HG03097 (cell line): ENCODE measurements around the gene CDK5.
A peak's percentile ranks its signal among the peaks of the same experiment; 100 is the strongest.

Experiments used
- ATAC-seq: cut with Tn5 transposase; IDR thresholded peaks from one replicate; pipeline ENCODE4 v1.9.1; 2021; ENCODE audit not compliant: unreplicated experiment, low FRiP score

Gene CDK5

DNA sequence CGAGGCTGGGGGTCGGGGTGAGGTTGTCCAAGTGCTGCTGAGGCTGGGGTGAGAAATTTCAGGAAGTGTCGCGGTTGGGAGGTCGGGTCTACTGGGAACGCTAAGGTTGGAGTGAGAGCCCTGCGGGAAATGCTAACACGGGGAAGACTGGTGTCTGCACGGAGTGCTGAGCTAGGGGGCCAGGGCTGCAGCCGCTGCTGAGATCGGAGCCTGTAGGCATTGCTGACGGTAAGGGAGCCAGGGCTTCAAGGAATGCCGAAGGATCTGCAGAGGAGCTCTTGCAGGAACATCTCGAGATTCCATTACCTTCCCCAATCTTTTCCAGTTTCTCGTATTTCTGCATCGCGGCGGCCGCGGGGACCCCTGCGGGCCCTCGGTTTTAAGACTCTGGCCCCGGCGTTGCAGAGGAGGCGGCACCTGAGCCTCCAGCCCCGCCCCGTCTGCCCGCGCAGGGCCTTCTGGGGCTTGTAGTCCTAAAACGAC is at the start of gene CDK5:
TSS of gene CDK5 (minus strand) at position 392 of the 483 bp plus-strand sequence. CDS start at position 343, 49 bp downstream.
- ATAC-seq = peak; percentile 5

DNA sequence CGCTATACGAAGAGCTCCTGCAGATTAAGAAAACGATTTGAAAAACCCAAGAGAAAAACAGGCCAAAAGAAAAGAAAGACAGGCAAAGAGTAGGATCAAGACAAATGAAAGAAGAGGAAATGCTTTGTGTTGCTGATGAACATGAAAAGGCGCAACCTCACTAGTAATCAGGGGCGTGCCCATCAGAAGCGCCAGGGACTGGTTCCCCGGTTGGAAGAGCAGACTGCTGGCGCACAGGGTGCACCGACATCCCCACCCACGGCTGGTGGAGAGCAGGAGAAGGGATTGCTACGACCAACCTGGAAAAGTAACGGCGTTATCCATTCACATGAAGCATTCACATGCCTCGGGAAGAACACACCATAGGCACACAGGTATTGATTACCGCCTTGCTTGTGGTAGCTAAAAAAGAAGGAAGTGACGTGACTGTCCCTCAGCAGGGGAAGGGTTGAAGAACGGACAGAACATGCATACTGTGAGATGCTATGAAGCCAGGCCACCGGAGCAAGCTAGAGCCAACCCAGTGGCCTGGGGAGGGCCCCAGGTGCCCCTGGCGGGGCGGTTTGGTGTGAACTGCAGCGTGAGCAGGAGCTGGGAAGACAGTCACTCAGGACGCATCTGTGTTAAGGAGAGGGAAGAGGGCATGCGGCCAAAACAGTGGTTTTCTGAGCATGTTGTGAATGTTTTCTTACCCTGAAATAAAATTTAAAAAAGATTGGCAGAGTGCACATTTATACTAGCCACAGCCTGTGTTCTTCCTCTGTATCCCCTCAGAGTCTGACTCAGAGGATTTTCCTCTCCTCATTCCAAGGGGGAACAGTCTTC is 46.9 kb upstream of the CDK5 start:
- ATAC-seq = no peak

DNA sequence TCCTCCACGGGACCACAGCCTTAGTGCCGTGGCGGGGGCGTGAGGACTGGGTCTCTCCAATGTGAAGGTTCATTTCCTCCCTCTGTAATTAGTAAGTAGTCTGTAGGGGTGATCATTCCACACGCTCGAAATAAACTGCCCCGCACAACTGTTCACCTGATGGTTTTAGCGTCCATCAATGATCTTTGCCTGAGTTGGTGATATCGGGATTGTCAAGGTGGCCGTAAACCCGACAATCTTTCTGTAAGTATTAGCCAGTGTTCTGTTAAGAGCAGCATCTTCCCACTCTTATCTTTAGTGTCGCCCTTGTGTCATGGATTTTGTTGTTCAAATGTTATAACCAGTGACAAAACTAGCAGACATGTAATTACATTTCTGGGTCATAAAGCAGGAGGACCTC is 46.3 kb upstream of the CDK5 start:
- no peak for ATAC-seq

DNA sequence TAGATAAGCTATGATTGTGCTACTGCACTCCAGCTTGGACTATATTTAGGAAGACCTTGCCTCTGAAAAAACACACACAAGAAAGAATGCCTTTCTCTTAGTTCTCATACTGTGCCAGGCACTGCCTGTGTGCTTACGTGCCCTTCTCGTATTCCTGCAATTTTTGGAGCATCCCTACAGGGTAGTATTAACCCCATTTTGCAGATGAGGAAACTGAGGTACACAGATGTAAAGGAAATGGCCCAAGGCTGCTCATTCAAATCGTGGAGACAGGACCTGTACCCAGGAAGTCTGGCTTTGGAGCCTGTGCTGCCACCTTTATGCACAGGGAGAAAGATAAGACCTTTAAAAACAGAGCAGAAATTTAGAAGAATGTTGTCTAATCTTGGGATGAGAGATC is 45.3 kb upstream of the CDK5 start:
- ATAC-seq = no peak

DNA sequence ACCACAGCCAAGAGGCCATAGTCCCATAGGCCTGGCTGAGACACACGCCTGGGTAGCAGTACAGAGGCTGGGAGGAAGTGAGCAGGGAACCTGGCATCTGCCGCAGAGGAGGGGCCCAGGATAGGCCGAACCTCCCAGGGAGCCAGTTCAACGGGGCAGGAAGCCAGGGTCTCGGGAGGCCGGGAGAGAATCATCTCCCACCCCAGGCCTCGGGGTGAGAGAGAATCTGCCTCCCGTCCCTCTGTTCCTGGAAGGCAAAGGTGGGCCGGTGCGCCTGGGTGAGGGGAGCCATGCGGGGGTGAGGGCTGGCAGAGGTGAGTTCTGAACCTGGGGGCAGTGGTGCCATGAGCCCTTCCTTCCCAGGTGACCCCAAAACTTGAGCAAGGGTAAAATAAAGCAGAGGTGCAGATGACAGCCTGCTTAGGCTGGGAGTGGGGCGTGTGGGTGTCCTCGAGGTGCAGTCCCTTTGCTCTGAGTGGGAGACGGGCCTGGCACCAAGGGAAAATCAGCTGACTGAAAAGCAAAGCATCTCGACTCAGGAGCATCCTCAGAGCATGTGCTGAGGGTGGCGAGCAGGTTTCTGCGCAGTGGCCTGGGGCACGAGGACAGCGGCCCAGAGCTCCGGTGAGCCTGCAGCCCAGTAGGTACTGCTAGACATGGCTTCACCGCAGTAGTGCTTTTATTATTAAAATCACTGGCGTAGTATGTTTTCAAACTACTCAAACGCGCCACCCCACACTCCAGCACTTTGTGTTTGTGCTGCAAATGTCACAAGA is 44.1 kb upstream of the CDK5 start:
- ATAC-seq = no peak

DNA sequence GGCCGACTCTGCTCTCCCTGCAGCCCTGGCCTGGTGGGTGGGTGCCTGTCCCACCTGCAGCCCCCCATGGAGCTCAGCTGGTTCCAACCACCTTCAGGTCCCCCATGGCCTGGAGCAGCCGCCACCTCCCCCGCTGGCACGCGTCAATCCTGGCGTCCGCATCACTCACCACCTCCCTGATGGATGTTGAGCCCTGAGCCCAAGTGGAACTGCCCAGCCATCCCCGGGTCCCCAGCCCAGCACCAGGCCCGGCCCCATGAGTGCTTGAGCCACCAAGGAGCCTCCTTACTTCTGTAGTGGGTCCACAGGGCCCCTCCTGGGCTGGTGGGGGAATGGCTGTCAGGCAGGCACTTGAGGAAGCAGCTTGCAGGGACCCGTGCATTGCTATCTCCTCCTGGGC is 43.2 kb upstream of the CDK5 start:
- no peak for ATAC-seq

DNA sequence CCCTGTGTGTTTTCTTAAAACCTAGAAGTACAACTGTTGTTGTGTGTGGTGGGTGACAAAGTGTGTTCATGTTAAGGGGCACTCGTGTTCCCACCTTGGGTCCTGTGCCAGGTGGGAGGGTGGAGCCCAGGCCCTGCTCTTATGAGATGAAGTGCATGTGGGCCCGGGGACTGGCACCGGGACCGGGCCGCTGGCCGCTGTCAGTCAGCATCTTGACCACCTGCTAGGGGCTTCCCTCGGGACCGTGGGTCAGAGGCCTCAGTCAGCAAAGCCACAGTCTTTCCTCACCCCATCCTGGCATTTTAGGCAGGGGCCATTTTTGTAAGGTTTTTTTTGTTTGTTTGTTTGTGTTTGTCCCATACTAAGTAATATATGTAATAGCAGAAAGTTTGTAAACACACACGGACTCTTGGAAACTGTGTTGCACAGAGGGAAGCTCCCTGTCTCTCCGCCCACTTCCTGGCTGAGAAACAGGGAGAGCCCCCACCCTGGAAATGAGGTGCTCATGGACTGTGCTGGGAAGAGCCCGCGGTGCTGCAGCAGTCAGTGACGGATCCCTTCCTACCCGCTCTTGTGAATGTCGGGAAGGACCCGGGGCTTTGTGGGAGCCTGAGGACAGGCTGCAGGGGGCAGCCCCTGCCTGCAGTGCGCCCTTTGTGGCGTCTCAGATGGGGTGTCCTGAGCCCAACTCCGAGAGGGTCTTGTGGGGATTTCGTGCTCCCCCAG is 42.0 kb upstream of the CDK5 start:
- no peak for ATAC-seq

DNA sequence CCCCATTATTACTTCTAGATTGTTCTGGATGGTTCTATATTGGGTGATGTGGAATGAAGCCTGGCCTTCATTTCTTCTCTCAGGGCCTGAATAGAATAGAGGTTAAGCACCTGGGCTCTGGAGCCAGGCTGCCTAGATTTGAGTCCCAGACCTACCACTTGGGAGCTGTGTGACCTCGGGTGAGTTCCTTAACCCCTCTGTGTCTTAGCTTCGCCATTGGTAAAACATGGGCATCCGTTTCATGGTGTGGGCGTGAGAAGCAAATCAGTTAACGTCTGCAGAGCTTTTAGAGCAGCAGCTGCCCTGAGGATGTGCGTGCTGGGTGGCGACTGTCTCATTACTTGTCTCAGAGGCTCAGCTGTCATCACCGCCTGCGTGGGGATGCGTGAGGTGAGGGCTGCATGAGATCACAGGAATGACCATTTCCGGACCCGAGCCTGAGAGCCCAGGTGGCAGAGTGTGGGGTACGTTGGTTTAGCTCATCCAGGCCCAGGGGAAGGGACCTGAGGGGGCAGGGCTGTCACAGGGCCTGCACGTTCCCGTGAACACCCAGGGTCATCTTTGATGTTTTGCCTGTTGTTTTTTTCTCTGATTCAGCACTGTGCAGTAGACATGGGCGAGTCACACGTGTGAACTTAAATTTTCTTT is 38.3 kb upstream of the CDK5 start:
- ATAC-seq = no peak

DNA sequence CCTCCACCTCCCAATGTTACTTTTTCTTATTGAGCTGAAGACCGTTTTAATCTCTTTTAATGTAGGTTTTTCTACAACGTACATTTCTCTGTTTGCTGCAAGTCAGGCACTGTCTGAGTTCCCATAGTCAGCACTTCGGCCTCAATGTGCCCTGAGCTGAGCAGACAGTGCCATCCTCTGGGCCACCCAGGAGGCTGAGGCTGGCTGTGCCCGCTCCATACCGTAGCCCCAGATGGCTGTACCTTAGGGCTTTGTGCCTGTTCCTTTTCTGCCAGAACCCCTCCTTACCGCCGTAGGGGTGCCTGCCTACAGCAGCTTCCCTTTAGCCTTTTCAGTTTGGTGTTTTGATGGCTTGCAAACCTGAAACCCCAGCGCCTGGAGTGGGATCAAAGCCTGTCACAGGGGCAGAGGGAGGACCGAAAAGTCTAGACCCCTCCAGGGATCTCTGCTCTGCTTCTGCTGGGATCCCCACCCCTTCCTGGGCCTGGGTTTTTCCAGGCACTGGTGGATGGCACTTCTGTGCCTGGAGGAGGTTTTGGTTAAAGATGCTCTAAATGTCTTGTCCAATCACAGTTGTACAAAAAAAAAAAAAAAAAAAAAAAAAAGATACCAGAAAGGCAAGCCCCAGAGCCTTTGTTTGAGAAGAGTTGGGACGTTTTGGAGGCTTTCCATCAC is 37.6 kb upstream of the CDK5 start:
- ATAC-seq = no peak

DNA sequence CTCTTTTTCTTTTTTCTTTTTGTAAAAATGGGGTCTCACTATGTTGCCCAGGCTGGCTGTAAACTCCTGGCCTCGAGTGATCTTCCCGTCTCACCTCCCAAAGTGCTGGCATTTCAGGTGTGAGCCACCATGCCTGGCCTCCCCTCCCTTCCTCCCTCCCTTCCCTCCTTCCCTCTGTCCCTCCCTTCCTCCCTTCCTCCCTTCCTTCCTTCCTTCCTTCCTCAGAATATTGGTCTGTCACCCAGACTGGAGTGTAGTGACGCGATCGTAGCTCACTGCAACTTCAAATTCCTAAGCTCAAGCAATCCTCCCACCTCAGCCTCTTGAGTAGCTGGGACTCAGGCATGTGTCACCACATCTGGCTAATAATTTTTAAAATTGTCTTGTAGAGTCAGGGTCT is 37.0 kb upstream of the CDK5 start:
- no peak for ATAC-seq

DNA sequence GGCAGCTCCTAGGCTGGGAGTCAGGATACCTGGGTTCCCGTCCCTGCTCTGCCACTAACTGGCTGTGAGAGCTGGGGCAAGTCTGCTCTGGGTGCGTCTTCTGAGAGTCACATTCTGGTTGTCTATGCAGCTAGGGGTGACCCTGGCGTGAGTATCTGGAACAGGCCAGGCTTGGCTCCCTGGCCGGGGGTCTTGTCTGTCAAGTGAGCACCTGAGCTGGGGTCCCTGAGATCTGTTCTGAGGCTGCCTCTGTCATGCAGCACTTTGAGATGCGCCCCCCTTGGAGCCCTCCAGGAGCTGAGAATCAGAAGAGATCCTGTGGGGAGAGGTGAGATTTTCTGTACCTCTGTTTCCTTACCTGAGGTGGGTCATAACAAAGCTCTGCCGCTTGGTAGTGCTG is 36.1 kb upstream of the CDK5 start:
- no peak for ATAC-seq

DNA sequence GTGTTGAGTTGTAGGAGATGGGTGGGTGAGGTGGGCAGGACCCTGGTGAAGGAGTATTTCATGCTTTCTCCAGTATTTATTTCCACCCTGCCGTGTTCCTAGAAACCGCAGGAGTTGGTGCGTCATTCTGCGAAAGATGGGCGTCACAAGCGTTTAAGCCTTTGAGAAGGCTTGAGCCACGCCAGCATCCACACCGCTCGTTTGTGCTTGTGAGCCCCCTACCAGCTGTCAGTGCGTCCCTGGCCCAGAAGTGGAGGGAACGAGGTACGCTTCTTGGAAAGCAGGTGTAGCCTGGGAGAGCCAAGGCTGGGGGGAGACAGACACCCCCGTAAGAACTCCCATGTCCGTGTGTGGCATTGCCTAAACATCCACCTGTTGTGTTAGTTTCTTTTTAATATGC is 34.3 kb upstream of the CDK5 start:
- ATAC-seq = no peak

DNA sequence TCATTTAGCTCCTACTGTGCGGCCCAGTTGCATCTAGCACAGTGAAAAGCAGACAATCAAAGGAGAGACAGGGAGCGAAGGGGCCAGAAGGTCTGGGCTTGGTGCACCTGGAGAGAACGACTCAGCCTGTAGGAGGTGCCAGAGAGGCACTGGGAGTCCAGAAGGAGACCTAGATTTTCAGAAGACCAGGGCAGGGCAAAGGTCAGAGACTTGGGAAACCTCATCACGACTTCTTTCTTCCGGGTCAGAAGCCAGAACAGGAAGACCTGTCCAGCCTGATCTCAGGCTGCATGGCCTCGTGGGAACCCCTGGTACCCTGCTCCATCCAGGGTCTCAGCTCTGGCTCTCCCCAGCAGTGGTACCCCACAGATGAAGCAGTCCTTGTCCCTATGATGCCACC is 33.7 kb upstream of the CDK5 start:
- ATAC-seq = no peak

DNA sequence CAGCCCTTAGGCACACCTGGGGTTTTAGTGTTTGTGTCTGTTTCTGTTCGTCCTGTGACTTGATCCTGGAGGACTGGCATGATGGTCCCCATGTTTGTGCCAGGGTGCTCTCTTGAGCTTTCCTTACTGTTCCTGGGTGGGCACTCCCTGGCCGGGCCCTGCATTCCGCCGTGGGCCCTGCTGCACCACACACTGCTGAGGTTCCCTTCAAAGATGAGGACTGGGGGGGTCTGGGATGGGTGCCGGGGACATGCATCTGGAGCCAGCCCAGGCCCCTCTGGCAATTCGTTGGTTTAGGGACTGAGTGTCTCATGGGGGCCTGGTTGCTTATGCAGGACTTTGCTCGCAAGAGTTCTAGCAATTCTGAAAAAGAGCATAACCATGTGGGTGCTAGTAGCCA is 33.3 kb upstream of the CDK5 start:
- no peak for ATAC-seq

DNA sequence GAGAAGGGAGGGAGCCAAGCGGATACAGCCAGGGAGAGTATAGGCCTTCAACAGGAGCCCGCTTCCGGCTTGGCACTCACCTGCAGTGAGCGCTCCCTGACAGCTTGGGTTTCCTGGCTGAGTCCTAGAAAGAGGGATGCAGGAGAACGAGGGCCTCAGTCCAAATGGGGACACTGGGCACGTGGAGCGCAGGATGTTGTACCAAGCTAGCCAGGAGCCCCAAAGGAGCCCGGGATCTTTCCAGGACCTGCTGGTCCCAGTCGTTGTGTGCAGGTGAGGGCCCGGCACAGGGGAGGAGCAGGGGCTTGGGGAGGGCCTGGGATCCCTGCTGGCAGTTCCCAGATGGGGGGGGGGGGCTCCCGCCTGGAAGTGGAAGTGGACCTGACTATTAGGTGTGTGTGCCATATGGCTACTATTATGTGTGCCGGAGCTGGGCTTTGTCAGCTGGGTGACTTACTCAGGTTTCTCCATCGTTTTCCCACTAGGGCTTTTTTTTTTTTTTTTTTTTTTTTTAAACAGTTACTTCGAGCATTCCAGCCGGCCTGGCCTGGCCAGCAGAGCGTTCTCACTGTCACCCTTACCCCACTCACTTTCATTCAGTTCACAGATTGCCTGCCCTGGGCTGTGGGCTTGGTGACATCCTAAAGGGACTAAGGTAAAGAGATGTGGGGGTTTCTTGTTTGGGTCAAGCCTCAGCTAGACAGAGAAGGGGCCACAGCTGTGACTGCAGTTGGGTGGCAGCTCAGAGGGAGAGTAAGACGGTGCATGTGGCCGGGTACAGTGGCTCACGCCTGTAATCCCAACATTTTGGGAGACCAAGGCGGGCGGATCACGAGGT is 32.4 kb upstream of the CDK5 start:
- no peak for ATAC-seq

DNA sequence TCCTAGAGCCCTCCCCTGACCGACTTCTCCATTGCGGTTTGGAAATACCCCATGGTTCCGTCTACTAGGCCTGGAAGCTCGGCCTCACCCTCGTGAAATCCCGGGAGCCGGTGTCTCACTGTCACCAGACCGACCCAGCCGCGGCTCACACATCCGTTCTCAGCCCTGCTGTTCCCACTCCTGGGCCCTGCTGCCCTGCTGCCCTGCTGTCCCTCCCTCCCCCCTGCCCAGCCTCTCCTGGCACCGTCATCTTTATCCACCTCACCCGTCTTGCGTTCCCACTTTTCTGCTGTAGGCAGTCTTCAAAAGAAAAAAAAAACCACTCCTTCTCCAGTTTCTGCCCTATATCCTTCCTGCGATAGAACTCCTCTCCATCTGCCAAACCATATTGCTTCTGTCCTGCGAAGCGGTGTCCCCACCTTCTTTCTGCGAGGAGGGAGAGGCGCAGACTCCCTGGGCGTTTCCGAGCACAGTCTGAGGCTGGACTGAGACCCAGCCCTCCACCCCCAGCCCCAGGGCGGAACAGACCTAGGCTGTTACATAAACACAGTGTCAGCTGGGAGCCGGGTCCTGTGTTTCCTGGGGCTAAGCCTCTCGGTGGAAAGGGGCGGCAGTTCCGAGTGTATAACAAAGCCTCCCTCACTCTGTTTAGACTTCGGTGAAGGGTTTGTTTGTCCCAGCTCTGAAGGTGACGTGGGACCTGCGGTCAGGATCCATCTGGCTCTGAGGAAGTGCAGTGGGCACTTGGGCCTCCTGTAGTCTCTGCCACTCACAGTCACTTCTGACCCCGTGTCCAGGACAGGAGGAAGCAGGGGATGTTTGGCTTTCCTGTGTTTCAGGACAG is 31.4 kb upstream of the CDK5 start:
- no peak for ATAC-seq

DNA sequence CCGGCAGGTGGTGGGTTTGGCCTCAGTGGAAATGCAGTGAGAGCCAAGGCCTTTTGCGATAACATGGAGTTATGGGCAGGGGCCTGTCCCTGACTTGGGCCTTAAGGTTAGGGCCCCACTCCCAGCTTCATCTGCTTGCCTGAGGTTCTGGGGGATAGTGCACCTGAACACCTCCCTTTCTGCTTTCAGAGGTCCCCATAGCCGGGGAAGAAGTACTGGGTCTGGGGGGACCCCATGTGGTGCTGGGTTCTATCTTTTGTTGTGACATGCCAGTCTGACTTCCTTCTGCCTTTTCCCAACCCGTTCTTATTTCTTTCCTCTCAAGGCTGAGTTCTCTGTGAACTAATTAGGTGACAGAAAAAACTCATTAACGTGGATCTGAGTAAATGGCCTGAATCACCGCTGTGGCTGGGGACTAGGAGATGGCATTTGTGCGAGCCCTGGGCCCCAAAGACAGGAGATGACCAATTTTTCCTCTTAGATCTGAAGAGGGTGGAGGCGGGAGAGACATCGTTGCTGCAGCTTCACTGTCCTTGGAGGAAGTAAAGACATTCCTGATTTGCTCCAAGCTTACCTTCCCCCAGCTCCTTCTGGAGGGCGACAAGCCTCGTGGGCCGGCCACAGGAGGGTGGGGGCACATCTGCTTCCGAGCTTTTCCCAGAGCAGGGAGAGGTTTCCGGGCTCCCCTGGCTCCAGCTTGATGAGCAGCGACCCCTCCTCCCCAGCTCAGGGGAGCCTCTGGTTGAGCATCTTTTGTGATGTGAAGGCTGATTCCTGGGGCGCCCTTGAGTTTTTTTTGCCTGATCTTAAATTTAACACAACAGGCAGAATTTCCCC is 30.5 kb upstream of the CDK5 start:
- ATAC-seq = no peak
